ENCODE results near the gene ETV5.

ETV5 gene

DNA sequence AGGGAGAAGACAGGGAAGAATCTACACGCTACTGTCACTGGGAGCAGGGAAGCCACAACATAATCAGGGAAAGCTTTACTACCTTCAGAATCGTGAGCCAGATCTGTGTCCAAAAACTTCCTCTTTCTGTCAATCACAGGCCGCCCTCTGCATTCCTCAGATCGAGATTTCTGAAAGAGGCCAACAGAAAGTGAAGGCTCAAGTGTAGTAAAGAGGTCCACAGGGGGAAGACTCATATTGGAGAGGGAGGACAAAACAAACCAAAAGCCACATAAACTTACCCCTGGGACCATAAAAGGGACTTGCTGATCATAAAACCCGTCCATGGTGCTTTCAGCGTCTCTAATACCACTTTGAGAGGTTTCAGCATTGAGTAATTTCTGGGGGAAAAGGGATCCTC lies 3.3 kb downstream of the ETV5 start:
- H3K9ac ChIP-seq: no peak overlapping the region
- no peak overlapping the region for H3K27ac ChIP-seq
- no peak overlapping the region for H2AFZ ChIP-seq (ENCODE audit: low read depth)
- no peaks in the 10 kb centered on the region for H3K36me3 ChIP-seq (ENCODE audit: insufficient read depth)
- H3K27me3 ChIP-seq (ENCODE audit: insufficient read depth, low read depth): no peaks in the 10 kb centered on the region
- no peaks in the 10 kb centered on the region for H4K20me1 ChIP-seq (ENCODE audit: insufficient read depth)
- peaks cover 26% of the 10 kb centered on the region for H3K4me1 ChIP-seq (ENCODE audit: low read depth, poor library complexity, severe bottlenecking)
- no peak overlapping the region for H3K4me2 ChIP-seq
- H3K4me3 ChIP-seq (IDR thresholded peaks at IDR 0.05; ENCODE audit: insufficient read depth, low read depth, low read length): no peak overlapping the region
- peaks cover 8% of the 10 kb centered on the region; the same call in 1 of the 2 replicates for H3K79me2 ChIP-seq (ENCODE audit: insufficient read depth, low read depth)
- TF ChIP-seq, protein P1, sequence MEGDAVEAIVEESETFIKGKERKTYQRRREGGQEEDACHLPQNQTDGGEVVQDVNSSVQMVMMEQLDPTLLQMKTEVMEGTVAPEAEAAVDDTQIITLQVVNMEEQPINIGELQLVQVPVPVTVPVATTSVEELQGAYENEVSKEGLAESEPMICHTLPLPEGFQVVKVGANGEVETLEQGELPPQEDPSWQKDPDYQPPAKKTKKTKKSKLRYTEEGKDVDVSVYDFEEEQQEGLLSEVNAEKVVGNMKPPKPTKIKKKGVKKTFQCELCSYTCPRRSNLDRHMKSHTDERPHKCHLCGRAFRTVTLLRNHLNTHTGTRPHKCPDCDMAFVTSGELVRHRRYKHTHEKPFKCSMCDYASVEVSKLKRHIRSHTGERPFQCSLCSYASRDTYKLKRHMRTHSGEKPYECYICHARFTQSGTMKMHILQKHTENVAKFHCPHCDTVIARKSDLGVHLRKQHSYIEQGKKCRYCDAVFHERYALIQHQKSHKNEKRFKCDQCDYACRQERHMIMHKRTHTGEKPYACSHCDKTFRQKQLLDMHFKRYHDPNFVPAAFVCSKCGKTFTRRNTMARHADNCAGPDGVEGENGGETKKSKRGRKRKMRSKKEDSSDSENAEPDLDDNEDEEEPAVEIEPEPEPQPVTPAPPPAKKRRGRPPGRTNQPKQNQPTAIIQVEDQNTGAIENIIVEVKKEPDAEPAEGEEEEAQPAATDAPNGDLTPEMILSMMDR (conservative IDR thresholded peaks at IDR 0.05; ENCODE audit: low read depth, low read length): no peak

DNA sequence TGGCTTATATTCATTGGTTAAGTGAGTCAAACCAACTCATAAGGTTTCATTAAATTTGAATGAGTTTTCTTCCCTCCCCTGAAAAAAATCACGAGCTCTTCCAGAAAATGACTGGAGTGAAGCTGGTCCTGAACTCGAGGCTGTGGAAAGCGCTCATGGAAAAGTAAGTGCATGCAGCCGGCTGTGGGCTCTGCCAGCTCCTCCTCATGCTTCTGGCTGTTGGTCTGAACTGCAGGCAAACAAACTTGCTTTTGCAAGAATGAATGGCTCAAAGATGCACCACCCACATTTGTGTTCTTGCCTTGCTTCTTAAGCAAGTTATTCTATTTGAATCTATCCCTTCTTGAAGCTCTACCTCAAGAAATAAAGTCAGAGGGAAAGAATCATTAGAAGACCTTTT lies 6.2 kb downstream of the ETV5 start:
- peaks cover 26% of the 10 kb centered on the region for H3K4me1 ChIP-seq (ENCODE audit: low read depth, poor library complexity, severe bottlenecking)

DNA sequence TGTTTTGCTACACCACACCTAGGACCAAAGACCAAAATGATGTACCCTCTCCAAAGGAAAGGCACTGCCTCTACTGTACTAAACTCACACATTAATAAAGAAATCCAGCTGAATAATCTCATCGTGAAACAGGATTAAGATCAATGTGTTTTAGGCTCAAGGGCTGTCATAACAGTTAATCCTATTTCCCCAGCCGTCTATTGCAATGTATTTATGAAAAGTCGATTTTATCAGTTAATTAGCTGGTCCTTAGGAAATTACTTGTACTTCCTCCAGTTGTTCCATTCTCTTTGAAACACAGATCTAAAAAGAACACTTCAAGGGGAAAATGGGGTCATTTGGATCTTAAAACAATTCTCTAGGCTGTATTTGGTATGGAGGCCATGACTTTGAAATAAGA lies 8.5 kb downstream of the ETV5 start:
- H3K27ac ChIP-seq: no peak overlapping the region
- H2AFZ ChIP-seq (ENCODE audit: low read depth): no peak overlapping the region
- no peaks in the 10 kb centered on the region for H4K20me1 ChIP-seq (ENCODE audit: insufficient read depth)
- no peak overlapping the region for H3K4me2 ChIP-seq
- TF ChIP-seq, protein P1 (conservative IDR thresholded peaks at IDR 0.05; ENCODE audit: low read depth, low read length): no peak
- no peaks in the 10 kb centered on the region for H3K36me3 ChIP-seq (ENCODE audit: insufficient read depth)
- H3K4me1 ChIP-seq (ENCODE audit: low read depth, poor library complexity, severe bottlenecking): peaks cover 21% of the 10 kb centered on the region
- H3K27me3 ChIP-seq (ENCODE audit: insufficient read depth, low read depth): no peaks in the 10 kb centered on the region
- no peak overlapping the region for H3K9ac ChIP-seq
- no peaks in the 10 kb centered on the region for H3K79me2 ChIP-seq (ENCODE audit: insufficient read depth, low read depth)
- H3K4me3 ChIP-seq (IDR thresholded peaks at IDR 0.05; ENCODE audit: insufficient read depth, low read depth, low read length): no peak overlapping the region

More for the DNA sequence above, 6.2 kb downstream of the ETV5 start:
- Histone ChIP-seq H3K36me3 (ENCODE audit: insufficient read depth) (no peaks in the 10 kb centered on the region), H4K20me1 (ENCODE audit: insufficient read depth) (no peaks in the 10 kb centered on the region), H3K27ac (no peak overlapping the region), H3K4me3 (IDR thresholded peaks at IDR 0.05; ENCODE audit: insufficient read depth, low read depth, low read length) (no peak overlapping the region), H3K27me3 (ENCODE audit: insufficient read depth, low read depth) (no peaks in the 10 kb centered on the region), H3K9ac (no peak overlapping the region), H3K79me2 (ENCODE audit: insufficient read depth, low read depth) (peaks cover 8% of the 10 kb centered on the region; the same call in 1 of the 2 replicates), H2AFZ (ENCODE audit: low read depth) (no peak overlapping the region), H3K4me2 (no peak overlapping the region)
- TF ChIP-seq, protein P1 (conservative IDR thresholded peaks at IDR 0.05; ENCODE audit: low read depth, low read length): no peak

DNA sequence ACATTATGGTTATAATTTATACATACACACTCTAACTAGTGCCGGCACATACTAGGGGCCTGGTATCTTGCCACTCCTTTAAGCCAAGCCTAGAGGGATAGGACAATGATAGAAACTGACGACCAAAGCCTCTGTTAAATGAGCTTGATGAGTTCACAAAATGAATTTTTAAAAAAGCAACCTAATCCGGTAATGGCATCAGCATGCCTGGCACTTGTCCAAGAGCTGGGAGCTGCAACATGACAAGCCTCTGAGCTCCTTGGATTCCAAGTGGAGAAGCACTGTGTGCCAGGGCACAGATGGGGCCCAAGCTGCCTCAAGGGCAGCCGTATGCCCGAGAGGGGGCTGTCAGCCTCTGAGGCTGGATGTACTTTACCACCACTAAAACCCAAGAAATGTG lies 9.7 kb downstream of the ETV5 start:
- Histone ChIP-seq H3K79me2 (ENCODE audit: insufficient read depth, low read depth) (no peaks in the 10 kb centered on the region), H4K20me1 (ENCODE audit: insufficient read depth) (no peaks in the 10 kb centered on the region), H3K4me1 (ENCODE audit: low read depth, poor library complexity, severe bottlenecking) (peaks cover 18% of the 10 kb centered on the region), H3K4me2 (no peak overlapping the region), H2AFZ (ENCODE audit: low read depth) (no peak overlapping the region), H3K27me3 (ENCODE audit: insufficient read depth, low read depth) (no peaks in the 10 kb centered on the region), H3K9ac (no peak overlapping the region), H3K4me3 (IDR thresholded peaks at IDR 0.05; ENCODE audit: insufficient read depth, low read depth, low read length) (no peak overlapping the region), H3K36me3 (ENCODE audit: insufficient read depth) (no peaks in the 10 kb centered on the region), H3K27ac (no peak overlapping the region)
- TF ChIP-seq, protein P1 (conservative IDR thresholded peaks at IDR 0.05; ENCODE audit: low read depth, low read length): no peak
